ENCODE measurements around the gene CD82.

CD82 gene

DNA sequence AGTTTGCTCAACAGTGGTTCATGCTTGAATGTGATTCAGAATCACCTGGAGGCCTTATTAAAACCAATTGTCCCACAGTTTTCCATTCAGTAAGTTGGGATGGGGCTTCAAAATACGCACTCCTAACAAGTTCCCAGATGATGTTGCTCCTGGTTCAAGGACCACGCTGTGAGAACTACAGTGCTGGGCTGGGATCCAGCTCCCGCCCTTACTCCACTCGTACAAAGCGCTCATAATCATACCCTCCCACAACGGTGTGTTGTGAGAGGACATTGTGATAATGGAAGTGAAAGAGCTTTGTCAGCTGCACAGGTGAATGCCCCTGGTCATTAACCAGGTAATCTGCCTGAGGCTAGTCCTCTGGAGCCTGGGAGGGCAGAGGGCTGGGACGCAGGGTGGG lies 1.3 kb upstream of the CD82 start:
- H3K27ac ChIP-seq (ENCODE audit: low read length), result no peak overlapping the region
- no peak overlapping the region for H3K4me3 ChIP-seq (ENCODE audit: low read length)
- peak overlapping the region; percentile 60; the same call in 1 of the 2 replicates for H3K9ac ChIP-seq (ENCODE audit: low read depth, low read length)
- H3K9me3 ChIP-seq (ENCODE audit: insufficient read depth, low read depth, low read length), result no peaks in the 10 kb centered on the region
- peaks cover 20% of the 10 kb centered on the region; the same call in 1 of the 2 replicates for H3K4me1 ChIP-seq (ENCODE audit: insufficient read depth, low read length)
- H3K27me3 ChIP-seq (ENCODE audit: insufficient read depth, low read length), result peaks cover 42% of the 10 kb centered on the region
- H3K36me3 ChIP-seq (ENCODE audit: insufficient read depth, low read depth, low read length), result no peaks in the 10 kb centered on the region

DNA sequence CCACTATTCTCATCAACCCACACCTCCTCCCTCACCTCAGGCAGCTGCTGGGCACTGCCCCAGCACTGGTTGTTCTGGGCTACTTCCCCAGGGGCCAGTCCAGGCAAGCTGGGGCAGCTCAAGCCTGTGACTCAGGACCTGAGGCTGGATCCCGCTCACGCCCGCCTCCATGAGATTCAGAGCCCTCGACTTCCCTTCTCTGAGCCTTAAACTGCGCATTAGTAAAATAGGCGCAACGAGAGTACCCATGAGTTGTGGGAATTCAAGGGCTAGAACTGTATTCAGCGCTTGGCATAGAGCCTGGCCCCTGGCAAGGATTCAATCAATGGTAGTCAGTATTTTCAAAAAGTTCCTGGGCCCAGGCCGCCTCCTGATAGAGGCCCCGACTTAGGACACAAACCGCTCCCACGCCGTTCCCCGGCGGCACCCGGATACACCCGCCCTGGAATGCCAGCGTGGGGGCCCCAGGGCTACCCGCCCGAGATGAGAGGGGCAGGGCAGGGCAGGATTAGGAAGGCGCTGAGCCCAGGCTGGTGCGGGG lies 723 bp upstream of the CD82 start:
- H3K9ac ChIP-seq (ENCODE audit: low read depth, low read length), result peak overlapping the region; percentile 60; the same call in 1 of the 2 replicates
- no peaks in the 10 kb centered on the region for H3K9me3 ChIP-seq (ENCODE audit: insufficient read depth, low read depth, low read length)
- H3K27me3 ChIP-seq (ENCODE audit: insufficient read depth, low read length), result peaks cover 42% of the 10 kb centered on the region
- peaks cover 17% of the 10 kb centered on the region; the same call in 1 of the 2 replicates for H3K4me1 ChIP-seq (ENCODE audit: insufficient read depth, low read length)
- H3K27ac ChIP-seq (ENCODE audit: low read length), result no peak overlapping the region
- peak overlapping the region; percentile 68 for H3K4me3 ChIP-seq (ENCODE audit: low read length)
- no peaks in the 10 kb centered on the region for H3K36me3 ChIP-seq (ENCODE audit: insufficient read depth, low read depth, low read length)

DNA sequence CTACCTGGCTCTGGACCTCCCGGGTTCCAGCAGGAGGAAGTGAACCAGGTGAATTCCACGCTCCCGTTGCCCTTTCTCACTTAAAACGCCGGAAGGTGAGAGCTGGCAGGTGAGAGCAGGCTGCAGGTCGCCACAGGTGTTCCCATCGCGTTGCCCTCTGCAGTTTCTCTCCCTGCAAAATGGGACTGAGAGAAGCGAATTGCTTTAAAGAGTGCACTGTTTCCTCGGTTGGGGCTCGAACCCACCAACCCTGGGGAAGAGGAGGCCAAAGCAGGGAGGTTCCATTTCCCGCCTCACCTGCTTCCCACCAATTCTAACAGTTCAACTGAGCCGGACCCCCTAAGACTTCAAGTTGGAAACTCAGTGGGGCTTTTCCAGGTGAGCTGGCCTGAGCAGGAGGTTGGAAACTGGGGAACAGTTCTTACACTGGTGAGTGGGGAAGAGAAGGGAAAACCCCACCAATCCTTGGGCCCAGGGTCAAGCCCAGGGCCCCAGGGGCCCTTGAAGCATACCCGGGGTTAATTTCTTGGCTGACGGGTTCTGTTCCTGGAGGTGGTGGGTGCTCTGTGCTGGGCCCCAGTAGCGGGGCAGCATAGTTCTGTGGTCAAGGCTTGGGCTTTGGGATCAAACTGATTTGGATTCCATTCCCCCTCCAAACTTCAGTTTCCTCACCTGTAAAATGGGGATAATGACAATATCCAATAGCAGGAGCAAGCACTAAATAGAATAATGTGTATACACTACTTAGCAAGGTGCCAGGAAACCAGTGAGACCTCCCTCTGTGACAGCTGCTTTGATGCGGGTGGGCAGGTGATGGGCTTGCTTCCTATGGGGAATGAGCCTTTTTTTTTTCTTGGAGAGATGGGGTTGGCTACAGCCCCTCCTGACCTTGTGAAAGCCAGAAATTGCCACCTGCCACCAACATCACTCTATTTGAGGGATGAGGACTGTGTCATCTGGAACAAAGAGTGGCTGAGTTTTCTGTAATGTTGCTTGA lies 788 bp downstream of the CD82 start:
- H3K36me3 ChIP-seq (ENCODE audit: insufficient read depth, low read depth, low read length), result no peaks in the 10 kb centered on the region
- no peaks in the 10 kb centered on the region for H3K9me3 ChIP-seq (ENCODE audit: insufficient read depth, low read depth, low read length)
- peak overlapping the region; percentile 77 for H3K4me3 ChIP-seq (ENCODE audit: low read length)
- peaks cover 15% of the 10 kb centered on the region; the same call in 1 of the 2 replicates for H3K4me1 ChIP-seq (ENCODE audit: insufficient read depth, low read length)
- peaks cover 34% of the 10 kb centered on the region for H3K27me3 ChIP-seq (ENCODE audit: insufficient read depth, low read length)
- no peak overlapping the region for H3K27ac ChIP-seq (ENCODE audit: low read length)
- H3K9ac ChIP-seq (ENCODE audit: low read depth, low read length), result peak overlapping the region; percentile 74

DNA sequence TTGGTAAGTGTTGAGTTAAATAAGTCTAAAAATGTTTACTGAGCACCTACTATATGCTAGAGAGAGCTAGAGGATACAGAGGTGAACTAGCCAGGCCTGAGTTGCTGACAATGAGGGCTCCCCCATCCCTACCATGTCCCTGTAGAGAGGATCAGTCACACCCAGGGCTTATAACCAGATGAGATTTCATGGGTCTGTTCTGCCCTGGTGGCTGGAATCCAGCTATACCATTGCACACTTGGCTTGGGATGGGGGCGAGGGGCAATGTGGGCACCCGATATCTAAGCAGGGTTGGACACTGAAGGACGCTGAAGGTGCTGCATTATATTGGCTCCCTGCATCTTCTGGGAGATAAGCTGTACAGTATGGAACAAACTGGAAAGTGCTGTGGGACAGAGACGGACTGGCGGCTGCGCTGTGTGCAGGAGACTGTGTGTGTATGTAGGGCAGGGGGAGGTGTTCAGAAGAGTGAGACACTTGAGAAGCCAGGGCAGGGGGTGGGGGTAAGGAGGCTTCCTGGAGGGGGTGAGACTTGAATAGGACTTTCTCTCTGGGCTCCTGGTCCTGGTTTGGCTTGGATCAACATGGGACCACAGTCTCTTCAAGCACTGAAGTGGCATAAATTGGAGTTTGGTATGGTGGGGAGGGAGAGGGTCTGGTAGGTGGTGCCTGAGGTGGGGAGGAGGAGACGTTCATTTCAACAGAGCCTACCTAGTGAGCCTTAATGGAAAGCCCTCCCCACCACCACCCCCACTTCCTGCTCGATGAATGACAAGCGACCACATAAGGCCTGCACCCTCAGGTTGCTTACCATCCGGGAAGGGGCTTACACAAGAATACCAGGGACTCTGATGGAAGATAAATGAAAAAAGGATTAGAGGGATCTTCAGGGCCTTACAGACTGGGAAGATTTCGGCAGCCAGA lies 1.8 kb downstream of the CD82 start:
- H3K27me3 ChIP-seq (ENCODE audit: insufficient read depth, low read length), result peaks cover 34% of the 10 kb centered on the region
- H3K4me3 ChIP-seq (ENCODE audit: low read length), result no peak overlapping the region
- H3K9ac ChIP-seq (ENCODE audit: low read depth, low read length), result no peak overlapping the region

DNA sequence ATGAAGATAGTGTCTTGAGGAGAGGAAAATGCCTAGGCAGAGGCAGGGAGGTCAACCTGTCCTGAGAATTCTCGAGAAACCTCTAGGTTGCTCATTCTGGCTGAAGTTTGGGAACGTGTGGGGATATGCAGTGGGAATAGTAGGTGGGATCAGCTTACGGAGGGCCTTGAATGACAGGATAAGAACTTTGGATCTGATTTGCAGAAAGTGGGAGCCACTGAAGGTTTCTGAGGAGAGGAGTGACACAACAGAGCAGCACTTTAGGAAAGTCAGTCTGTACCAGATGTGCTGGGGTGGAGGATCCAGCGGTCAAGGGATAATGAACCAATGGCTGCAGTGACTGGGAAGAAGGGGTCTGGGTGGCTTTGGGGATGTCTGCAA lies 2.4 kb downstream of the CD82 start:
- no peaks in the 10 kb centered on the region for H3K9me3 ChIP-seq (ENCODE audit: insufficient read depth, low read depth, low read length)
- H3K36me3 ChIP-seq (ENCODE audit: insufficient read depth, low read depth, low read length), result no peaks in the 10 kb centered on the region
- H3K9ac ChIP-seq (ENCODE audit: low read depth, low read length), result no peak overlapping the region
- H3K27me3 ChIP-seq (ENCODE audit: insufficient read depth, low read length), result peaks cover 34% of the 10 kb centered on the region
- H3K4me3 ChIP-seq (ENCODE audit: low read length), result no peak overlapping the region
- H3K27ac ChIP-seq (ENCODE audit: low read length), result no peak overlapping the region
- H3K4me1 ChIP-seq (ENCODE audit: insufficient read depth, low read length), result peaks cover 15% of the 10 kb centered on the region; the same call in 1 of the 2 replicates

More for the DNA sequence above, 1.8 kb downstream of the CD82 start:
- no peak overlapping the region for H3K27ac ChIP-seq (ENCODE audit: low read length)
- H3K4me1 ChIP-seq (ENCODE audit: insufficient read depth, low read length), result peaks cover 15% of the 10 kb centered on the region; the same call in 1 of the 2 replicates
- no peaks in the 10 kb centered on the region for H3K9me3 ChIP-seq (ENCODE audit: insufficient read depth, low read depth, low read length)
- H3K36me3 ChIP-seq (ENCODE audit: insufficient read depth, low read depth, low read length), result no peaks in the 10 kb centered on the region

DNA sequence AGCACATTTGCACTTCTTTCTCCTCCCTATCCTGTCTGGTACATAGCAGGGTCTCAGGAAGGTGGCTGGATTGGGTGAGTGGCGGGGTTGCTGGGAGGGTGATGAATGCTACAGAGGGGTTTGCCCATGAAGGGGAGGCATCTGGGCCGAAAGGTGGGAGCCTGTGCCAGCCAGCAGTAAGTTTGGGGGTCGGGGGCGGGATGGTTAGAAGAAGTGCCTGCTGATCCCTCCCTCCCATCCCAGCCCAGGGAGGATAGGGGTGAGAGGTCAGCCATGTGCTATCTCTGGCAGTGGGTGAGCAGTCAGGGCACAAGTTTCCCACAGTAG lies 2.8 kb downstream of the CD82 start:
- no peak overlapping the region for H3K9ac ChIP-seq (ENCODE audit: low read depth, low read length)
- no peak overlapping the region for H3K27ac ChIP-seq (ENCODE audit: low read length)
- peaks cover 15% of the 10 kb centered on the region; the same call in 1 of the 2 replicates for H3K4me1 ChIP-seq (ENCODE audit: insufficient read depth, low read length)
- no peaks in the 10 kb centered on the region for H3K9me3 ChIP-seq (ENCODE audit: insufficient read depth, low read depth, low read length)
- no peak overlapping the region for H3K4me3 ChIP-seq (ENCODE audit: low read length)
- H3K36me3 ChIP-seq (ENCODE audit: insufficient read depth, low read depth, low read length), result no peaks in the 10 kb centered on the region
- peaks cover 34% of the 10 kb centered on the region for H3K27me3 ChIP-seq (ENCODE audit: insufficient read depth, low read length)

DNA sequence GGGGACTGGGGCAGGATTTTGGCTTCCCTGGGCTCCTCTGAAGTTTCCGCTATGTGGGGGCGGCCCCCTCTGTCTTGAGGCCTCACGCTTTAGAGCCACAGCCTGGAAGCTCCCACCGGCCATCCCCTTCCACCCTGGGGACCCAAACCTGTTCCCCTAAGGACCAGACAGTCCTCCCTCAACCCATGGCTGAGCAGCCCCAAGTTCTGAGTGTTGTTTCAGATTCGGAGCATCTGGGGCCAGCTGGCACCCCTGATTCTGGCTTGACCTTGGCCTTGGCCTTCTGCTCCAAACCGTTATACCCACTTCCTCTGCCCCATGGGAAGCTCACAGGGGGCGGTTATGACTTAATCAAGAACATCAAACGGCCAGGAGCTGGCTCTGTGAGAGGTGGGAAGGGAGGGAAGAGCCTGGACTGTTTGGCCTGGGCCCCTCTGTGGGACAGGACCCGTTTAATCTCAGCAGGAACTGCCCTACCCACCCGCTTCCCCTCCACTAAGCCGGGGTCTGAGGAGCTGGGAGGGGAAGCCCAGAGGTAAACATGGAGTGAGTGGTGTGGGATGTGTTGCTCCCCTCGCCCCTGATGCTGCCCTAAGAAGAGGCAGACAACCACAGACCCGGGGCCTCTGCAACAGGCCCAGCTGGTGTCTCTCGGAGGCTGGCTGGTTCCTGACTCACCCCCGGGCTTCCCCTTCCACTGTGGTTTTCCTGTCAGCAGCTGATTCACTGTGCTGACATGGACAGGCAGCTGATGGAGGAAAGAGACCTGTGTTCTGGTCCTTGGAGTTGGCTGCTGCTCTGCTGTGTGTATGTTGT lies 3.4 kb downstream of the CD82 start:
- no peaks in the 10 kb centered on the region for H3K36me3 ChIP-seq (ENCODE audit: insufficient read depth, low read depth, low read length)
- H3K27me3 ChIP-seq (ENCODE audit: insufficient read depth, low read length), result peaks cover 29% of the 10 kb centered on the region
- no peaks in the 10 kb centered on the region for H3K9me3 ChIP-seq (ENCODE audit: insufficient read depth, low read depth, low read length)
- no peak overlapping the region for H3K9ac ChIP-seq (ENCODE audit: low read depth, low read length)
- H3K4me1 ChIP-seq (ENCODE audit: insufficient read depth, low read length), result peaks cover 15% of the 10 kb centered on the region; the same call in 1 of the 2 replicates
- no peak overlapping the region for H3K4me3 ChIP-seq (ENCODE audit: low read length)
- H3K27ac ChIP-seq (ENCODE audit: low read length), result no peak overlapping the region

DNA sequence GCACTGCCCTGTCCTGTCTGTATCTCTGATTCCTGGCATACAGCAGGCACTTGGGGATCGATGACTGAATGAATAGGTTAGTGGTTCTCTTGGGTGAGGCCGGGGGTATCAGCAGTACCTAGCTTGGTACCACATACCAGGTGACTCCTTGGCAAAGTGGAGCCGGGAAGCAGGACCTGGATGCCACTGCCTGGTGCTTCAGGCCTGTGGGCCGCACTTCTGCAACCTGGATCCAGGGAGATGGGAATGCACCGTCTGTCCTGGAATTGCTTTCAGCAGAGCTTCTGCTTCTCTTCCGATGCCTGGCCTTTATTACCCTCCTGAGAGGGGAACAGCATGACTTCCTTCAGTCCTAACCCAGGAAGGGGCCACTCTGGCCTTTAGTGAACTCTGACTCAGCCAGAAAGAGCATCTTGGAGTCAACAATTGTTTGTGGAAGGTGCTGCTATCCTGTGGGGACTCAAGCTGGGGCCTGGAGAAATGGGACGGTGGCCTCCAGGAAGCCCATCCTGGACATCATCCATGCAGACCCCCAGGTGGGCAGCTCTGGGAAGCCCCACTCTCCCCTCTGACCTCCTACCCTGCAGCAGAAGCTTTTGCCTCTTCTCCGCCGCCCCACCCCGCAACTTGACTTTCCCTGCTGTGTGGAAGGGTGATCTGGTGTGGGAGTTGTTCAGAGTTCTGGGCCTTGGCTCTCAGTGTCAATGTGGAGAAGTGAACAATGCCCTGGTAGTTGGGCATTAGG lies 5.1 kb downstream of the CD82 start:
- H3K27me3 ChIP-seq (ENCODE audit: insufficient read depth, low read length), result peaks cover 20% of the 10 kb centered on the region
- no peaks in the 10 kb centered on the region for H3K36me3 ChIP-seq (ENCODE audit: insufficient read depth, low read depth, low read length)
- H3K9me3 ChIP-seq (ENCODE audit: insufficient read depth, low read depth, low read length), result no peaks in the 10 kb centered on the region
- peaks cover 8% of the 10 kb centered on the region; the same call in 1 of the 2 replicates for H3K4me1 ChIP-seq (ENCODE audit: insufficient read depth, low read length)
- no peak overlapping the region for H3K9ac ChIP-seq (ENCODE audit: low read depth, low read length)
- no peak overlapping the region for H3K27ac ChIP-seq (ENCODE audit: low read length)
- no peak overlapping the region for H3K4me3 ChIP-seq (ENCODE audit: low read length)

DNA sequence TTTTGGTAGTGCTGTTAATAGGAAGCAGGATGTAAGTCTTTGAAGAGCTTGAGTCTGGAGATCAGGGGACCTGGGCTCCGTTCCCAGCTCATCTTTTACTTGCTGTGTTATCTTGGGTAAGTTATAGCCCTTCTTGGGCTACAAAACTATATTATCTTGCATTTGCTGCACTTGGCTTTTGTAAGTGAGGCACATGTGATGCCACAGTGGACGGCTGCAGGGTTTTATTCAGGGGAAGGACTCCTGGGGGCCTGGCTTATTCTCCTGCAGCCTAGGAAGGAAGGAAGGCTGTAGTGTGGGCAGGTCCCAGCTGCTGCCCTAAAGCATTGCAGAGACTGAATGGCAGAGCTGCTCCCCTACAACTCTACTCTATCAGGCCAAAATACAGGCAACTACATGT lies 6.4 kb downstream of the CD82 start:
- Histone ChIP-seq H3K9ac (ENCODE audit: low read depth, low read length) (no peak overlapping the region), H3K9me3 (ENCODE audit: insufficient read depth, low read depth, low read length) (no peaks in the 10 kb centered on the region), H3K36me3 (ENCODE audit: insufficient read depth, low read depth, low read length) (no peaks in the 10 kb centered on the region), H3K27ac (ENCODE audit: low read length) (no peak overlapping the region), H3K27me3 (ENCODE audit: insufficient read depth, low read length) (peaks cover 7% of the 10 kb centered on the region), H3K4me1 (ENCODE audit: insufficient read depth, low read length) (no peaks in the 10 kb centered on the region; the same call in 1 of the 2 replicates), H3K4me3 (ENCODE audit: low read length) (no peak overlapping the region)

DNA sequence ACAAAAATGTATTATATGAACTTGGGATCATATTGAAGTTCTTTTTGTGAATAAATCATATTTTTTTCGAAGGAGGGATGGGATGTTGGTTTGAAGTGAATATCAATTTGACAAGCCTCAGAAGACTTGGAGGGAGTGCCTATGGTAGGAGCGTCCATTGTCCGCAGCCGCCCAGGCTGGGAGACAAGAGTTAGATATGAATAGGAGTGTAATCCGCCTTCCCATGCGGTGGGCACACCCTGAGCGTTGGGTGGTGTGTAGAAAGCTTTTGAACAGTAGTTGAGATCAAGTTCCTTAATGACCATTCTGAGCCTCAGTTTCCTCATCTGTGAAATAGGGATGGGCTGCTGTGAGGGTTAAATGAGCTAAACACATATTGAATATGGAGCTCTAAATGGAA lies 7.0 kb downstream of the CD82 start:
- Histone ChIP-seq H3K4me3 (ENCODE audit: low read length) (no peak overlapping the region), H3K27me3 (ENCODE audit: insufficient read depth, low read length) (peaks cover 1% of the 10 kb centered on the region; the same call in 1 of the 2 replicates), H3K27ac (ENCODE audit: low read length) (no peak overlapping the region), H3K9me3 (ENCODE audit: insufficient read depth, low read depth, low read length) (no peaks in the 10 kb centered on the region), H3K36me3 (ENCODE audit: insufficient read depth, low read depth, low read length) (no peaks in the 10 kb centered on the region), H3K4me1 (ENCODE audit: insufficient read depth, low read length) (no peaks in the 10 kb centered on the region; the same call in 1 of the 2 replicates), H3K9ac (ENCODE audit: low read depth, low read length) (no peak overlapping the region)
